H1 (cell line): ENCODE measurements around the gene CNGB1. TPM values are rescaled to one million over a fixed set of nuclear protein-coding genes. Genes with fewer than 3 reads are reported as not detected.

Experiments
- ASH2L ChIP-seq: fragments of 200-600, 300-600 bp; sonication (generic); IDR thresholded peaks from one replicate; pipeline ENCODE4 v1.7.1; 2017; ENCODE audit warnings: low read length
- CHD1 ChIP-seq: IDR thresholded peaks from 2 replicates; pipeline ENCODE4 v1.6.1; 2012; ENCODE audit warnings: low read depth, low read length, improper control_type of control experiment
- EGR1 ChIP-seq: IDR thresholded peaks from 2 replicates; pipeline ENCODE4 v1.6.1; 2011; ENCODE audit warnings: low read depth, low read length, borderline replicate concordance
- MAFK ChIP-seq: IDR thresholded peaks from 2 replicates; pipeline ENCODE4 v1.6.1; 2012; ENCODE audit warnings: low read depth, mild to moderate bottlenecking, improper control_type of control experiment, low read length
- POLR2A ChIP-seq, 2 experiments: IDR thresholded peaks; 1 replicate in 1 of 2; 2 replicates in 1 of 2; pipeline ENCODE4 v1.6.1; 2011; ENCODE audit warnings: low read depth in 2 of 2, low read length in 2 of 2, mild to moderate bottlenecking in 2 of 2; ENCODE audit errors: control extremely low read depth in 1 of 2
- TCF12 ChIP-seq: IDR thresholded peaks from 2 replicates; pipeline ENCODE4 v1.6.1; 2011; ENCODE audit warnings: low read depth, mild to moderate bottlenecking, low read length
- polyA plus RNA-seq, 7 experiments: library from polyadenylated mRNA; depleted of rRNA in 3 of 7; stranded (reverse) in 5 of 7; unstranded in 2 of 7; fragments of >200 nt in 5 of 7; fragments of 200-250 nt in 2 of 7; gene quantifications; 1 replicate in 5 of 7; 2 replicates in 1 of 7; 4 replicates in 1 of 7; pipeline versions ENCODE4 v1.2.1 to v1.2.3, GENCODE V29; 2011 to 2013; ENCODE audit warnings: missing spikeins in 2 of 7, mixed read lengths in 2 of 7
- total RNA-seq: library from RNA; stranded (reverse); fragmentation: NEBNext Ultra II Directional; extraction: Animal tissue kit (Norgen Biotek cat#: 25700); gene quantifications from 2 replicates; pipeline ENCODE4 v1.2.1, GENCODE V29; 2021
- TF ChIP-seq, protein P1 (sequence below): IDR thresholded peaks from 2 replicates; pipeline ENCODE4 v1.6.1; 2011; ENCODE audit warnings: low read length, improper control_type of control experiment

Gene CNGB1
- total and polyA plus RNA-seq, 2 of the 8 experiments (the other 6 are each of a cell fraction or from before 2014, with no cell fraction given): not detected

DNA sequence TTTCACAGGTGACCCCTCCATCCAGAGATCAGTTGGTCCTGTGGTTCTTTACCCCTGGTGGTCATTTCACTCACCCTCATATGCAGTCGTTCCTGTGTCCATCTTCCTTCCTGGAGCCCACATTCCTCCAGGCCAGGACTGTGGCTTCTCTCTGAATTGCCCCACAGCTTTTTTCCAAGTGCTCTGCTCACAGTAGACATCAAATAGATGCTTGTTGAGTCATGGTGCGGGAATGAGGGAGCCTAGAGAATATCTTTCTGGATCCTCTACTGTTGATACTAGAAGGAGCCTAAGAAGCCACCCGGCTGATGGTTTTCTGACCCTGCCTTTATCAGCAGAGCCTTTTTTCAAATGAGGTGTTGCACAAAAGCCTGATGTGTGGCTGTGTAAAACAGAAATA lies 40.7 kb upstream of the CNGB1 start (continued):
- TF ChIP-seq TCF12 (no peak), ASH2L (no peak), EGR1 (no peak), MAFK (no peak), POLR2A (IDR thresholded peaks at IDR 0.05; ENCODE audit: control extremely low read depth in 1 of 2, low read depth in 2 of 2, low read length in 2 of 2) (no peak), CHD1 (no peak)
- TF ChIP-seq, protein P1, sequence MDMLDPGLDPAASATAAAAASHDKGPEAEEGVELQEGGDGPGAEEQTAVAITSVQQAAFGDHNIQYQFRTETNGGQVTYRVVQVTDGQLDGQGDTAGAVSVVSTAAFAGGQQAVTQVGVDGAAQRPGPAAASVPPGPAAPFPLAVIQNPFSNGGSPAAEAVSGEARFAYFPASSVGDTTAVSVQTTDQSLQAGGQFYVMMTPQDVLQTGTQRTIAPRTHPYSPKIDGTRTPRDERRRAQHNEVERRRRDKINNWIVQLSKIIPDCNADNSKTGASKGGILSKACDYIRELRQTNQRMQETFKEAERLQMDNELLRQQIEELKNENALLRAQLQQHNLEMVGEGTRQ: no peak
- TF ChIP-seq, all 59 proteins: peak for 0
